GM12875 (cell line): ENCODE measurements around the gene KNOP1.

Experiments used
- H3K4me3 ChIP-seq: one replicate; pipeline ENCODE4 v1.5.1; 2011; ENCODE audit warnings: low read depth, low read length, control low read depth
- CTCF ChIP-seq: IDR thresholded peaks from 2 replicates; pipeline ENCODE4 v1.5.1; 2011; ENCODE audit warnings: low read depth, mild to moderate bottlenecking, control low read depth, inconsistent platforms, low read length, moderate library complexity, borderline replicate concordance; ENCODE audit not compliant: insufficient read depth

Gene KNOP1

DNA sequence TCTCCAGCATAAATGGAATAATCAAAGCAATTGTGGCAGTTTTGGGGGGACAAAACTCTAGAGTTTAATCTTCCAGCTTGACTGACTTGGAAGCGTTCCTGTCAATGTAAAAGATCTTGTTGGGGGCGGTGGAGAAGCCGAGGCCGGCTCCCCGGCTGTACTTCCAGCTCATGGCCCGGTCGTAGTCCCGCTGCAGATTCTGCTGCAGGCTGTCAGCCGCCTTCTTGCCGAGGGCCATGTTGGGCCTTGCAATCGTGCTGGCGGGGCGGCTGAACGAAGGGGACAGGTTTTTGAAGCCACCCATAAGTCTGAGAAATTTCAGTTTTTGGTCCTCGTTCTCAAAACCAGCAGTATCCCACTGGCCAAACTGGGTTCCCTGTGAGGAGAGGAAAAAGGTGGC is 11.2 kb downstream of the KNOP1 start:
- H3K4me3 ChIP-seq, result no peak overlapping the region
- TF ChIP-seq CTCF, result no peak

DNA sequence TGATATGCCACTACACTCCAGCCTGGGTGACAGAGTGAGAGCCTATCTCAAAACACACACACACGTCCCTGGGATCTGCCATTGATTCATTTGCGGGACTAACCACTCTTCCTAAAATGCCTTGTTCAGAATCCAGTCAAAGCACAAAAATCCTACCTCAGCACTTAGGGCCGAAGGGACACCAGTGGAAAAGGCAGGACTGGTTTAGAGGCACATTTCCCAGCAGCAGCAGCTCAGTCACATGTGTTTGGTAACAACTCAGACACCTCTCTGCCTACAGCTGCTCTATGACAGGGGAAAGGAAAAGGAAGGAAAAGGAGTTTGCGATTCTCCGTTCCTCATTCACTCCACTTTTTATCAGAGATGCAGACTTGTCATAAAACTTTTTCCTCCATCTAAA is 12.2 kb downstream of the KNOP1 start:
- no peak for TF ChIP-seq CTCF
- H3K4me3 ChIP-seq, result no peak overlapping the region

- no peak overlapping the region for H3K4me3 ChIP-seq
- TF ChIP-seq CTCF, result no peak
Measured at GRCh38 chr16:19705146-19705501, 12.9 kb downstream of the KNOP1 start.

DNA sequence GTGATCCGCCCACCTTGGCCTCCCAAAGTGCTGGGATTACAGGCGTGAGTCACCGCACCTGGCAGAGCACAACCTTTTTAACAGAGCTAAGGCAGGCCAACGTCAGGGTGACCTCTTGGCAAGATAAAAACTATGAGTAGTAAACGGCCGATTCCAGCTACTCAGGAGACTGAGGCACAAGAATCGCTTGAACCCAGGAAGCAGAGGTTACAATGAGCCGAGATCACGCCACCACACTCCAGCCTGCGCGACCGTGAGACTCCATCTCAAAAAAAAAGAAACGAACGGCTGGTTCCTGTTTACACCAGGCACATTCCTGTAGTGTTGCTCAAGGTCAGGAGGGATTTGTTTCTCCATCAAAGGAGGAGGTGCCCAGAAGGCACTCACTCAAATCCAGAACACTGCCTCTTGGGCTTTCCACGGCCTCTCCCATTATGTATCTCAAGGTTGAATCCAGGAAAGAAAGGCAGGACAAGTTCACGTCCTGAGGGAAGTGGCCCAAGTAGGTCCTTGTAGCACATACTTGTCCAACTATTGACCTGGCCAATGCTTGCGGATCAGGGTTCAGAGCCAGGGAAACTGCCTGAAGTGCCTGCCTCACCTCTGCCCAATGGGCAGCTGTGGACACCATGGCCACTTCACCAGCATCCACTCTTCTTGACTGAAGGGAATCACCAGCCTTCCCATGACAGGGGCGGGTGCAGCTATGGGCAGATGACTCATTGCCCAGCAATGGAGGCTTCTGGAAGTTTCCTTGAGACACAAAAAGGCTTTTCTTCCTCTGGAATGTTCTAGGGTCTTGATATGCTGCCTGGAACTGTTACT is 13.5 kb downstream of the KNOP1 start:
- no peak for TF ChIP-seq CTCF
- H3K4me3 ChIP-seq, result no peak overlapping the region

DNA sequence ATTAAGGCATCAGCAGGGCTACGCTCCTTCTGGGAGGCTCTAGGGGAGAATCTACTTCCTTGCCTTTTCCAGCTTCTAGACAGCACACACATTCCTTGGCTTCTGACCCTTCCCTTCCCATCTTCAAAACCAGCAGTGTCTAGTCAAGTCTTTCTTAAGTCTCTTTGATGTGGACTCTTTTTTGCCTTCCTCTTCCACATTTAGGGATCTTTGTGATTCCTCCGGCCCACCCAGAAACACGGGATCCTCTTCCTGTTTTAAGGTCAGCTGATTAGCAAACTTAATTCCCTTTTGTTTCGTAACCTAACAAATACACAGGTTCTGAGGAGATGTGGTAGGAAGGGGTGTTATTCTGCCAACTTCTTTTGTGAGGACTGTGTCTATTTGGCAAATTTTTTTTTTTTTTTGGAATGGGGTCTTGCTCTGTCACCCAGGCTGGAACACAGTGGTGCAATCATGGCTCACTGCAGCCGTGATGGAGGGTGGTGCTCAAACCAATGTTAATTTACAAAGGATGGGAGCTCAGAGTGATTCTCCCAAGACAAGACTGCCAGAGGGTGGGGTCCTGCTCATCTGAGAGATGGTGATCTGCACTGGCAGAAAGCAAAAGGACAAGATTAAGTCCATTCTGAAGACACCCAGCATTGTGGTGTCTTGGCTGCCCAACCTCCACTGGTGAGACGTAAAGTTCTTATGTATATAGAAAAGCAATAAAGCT is 14.7 kb downstream of the KNOP1 start:
- TF ChIP-seq CTCF, result no peak
- no peak overlapping the region for H3K4me3 ChIP-seq

- TF ChIP-seq CTCF, result no peak
Measured at GRCh38 chr16:19701091-19701490, 16.9 kb downstream of the KNOP1 start.

GRCh38 chr16:19700319-19700781 is 17.7 kb downstream of the KNOP1 start:
- TF ChIP-seq CTCF, result no peak
- no peak overlapping the region for H3K4me3 ChIP-seq

More at GRCh38 chr16:19701091-19701490, 16.9 kb downstream of the KNOP1 start:
- no peak overlapping the region for H3K4me3 ChIP-seq
